NCI-H510A treated with DMSO at 0.1 percent for 48 hours (cell line): ENCODE results near the gene MRPS23.

Experiments
- DNase-seq: peaks from one replicate; lab custom pipeline; 2025; lab: John Stamatoyannopoulos, UW

Gene MRPS23

GRCh38 chr17:57794841-57795240 lies 55.0 kb downstream of the MRPS23 start:
- DNase-seq: no peak

- DNase-seq: no peak
Observed at GRCh38 chr17:57788725-57789124, 61.1 kb downstream of the MRPS23 start.

- no peak for DNase-seq
Observed at GRCh38 chr17:57785022-57785421, 64.8 kb downstream of the MRPS23 start.
